Fibroblast of the aortic adventitia (primary cell): ENCODE measurements around the gene SLC24A1. TPM values are rescaled to one million over a fixed set of nuclear protein-coding genes. Genes with fewer than 3 reads are reported as not detected.

Experiments
- DNase-seq: peaks from one replicate; pipeline ENCODE4 v3.0.0-alpha.2; 2010; ENCODE audit warnings: low read depth
- H3K4me3 ChIP-seq: 2 replicates; pipeline ENCODE4 v1.5.1; 2011; ENCODE audit warnings: low read depth, mild to moderate bottlenecking, control low read depth, low read length, moderate library complexity
- small RNA-seq: library from RNA; depleted of rRNA; stranded (forward); fragments of <200 nt; gene quantifications from one replicate; pipeline ENCODE3, GENCODE V24; 2012
- total RNA-seq: library from RNA; depleted of rRNA; stranded (reverse); fragments of >200 nt; gene quantifications from 2 replicates; pipeline ENCODE4 v1.2.3, GENCODE V29; 2012; ENCODE audit warnings: low replicate concordance
- TF ChIP-seq, protein P1 (sequence below): IDR thresholded peaks from 2 replicates; pipeline ENCODE4 v1.5.1; 2011; ENCODE audit warnings: mild to moderate bottlenecking, low read length, control low read depth, inconsistent platforms; ENCODE audit not compliant: insufficient read depth

SLC24A1 gene
- total RNA-seq, 1 donor, result 7.9 TPM

DNA sequence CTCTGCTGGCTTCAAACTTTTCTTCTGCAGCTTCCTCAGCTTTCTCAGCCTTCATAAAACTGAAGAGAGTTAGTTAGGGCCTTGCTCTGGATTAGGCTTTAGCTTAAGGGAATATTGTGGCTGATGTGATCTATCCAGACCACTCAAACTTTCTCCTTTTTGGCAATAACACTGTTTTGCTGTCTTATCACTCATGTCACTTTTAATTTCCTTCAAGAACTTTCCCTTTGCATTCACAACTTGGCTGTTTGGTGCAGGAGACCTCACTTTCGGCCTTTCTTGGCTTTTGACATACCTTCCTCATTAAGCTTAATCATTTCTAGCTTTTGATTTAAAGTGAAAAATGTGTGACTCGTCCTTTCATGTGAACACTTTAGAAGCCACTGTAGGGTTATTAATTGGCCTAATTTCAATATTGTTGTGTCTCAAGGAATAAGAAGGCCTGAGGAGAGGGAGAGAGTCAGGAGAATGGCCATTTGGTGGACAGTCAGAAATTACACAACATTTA, 60.7 kb downstream of the SLC24A1 start:
- TF ChIP-seq, protein P1, sequence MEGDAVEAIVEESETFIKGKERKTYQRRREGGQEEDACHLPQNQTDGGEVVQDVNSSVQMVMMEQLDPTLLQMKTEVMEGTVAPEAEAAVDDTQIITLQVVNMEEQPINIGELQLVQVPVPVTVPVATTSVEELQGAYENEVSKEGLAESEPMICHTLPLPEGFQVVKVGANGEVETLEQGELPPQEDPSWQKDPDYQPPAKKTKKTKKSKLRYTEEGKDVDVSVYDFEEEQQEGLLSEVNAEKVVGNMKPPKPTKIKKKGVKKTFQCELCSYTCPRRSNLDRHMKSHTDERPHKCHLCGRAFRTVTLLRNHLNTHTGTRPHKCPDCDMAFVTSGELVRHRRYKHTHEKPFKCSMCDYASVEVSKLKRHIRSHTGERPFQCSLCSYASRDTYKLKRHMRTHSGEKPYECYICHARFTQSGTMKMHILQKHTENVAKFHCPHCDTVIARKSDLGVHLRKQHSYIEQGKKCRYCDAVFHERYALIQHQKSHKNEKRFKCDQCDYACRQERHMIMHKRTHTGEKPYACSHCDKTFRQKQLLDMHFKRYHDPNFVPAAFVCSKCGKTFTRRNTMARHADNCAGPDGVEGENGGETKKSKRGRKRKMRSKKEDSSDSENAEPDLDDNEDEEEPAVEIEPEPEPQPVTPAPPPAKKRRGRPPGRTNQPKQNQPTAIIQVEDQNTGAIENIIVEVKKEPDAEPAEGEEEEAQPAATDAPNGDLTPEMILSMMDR, result no peak
- no peak overlapping the region for H3K4me3 ChIP-seq
- DNase-seq, result no peak

DNA sequence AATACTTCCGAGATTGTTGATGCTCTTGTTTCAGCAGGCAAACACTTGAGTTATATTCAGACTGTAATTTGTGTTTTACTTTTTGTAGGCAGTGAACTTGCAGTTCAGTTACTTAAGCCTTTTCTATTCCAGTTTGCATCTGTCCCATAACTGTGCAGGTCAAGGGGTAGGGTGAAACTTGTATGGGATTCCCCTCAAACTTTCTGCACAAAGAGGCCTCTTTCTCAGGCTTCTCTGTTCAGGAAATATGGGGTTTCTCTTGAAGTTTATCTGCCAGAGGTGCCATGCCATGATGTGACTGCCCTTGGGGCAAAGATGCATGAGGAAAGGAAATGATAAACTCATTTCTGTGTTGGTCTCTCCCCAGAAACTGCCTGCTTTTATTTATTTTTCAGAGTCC, 66.7 kb downstream of the SLC24A1 start:
- H3K4me3 ChIP-seq, result no peak overlapping the region
- DNase-seq, result no peak
- TF ChIP-seq, protein P1, result no peak

- DNase-seq, result no peak
- TF ChIP-seq, protein P1, result no peak
- no peak overlapping the region for H3K4me3 ChIP-seq
Observed at GRCh38 chr15:65690173-65690572, 68.4 kb downstream of the SLC24A1 start.

GRCh38 chr15:65690778-65691177, 69.0 kb downstream of the SLC24A1 start:
- TF ChIP-seq, protein P1, result no peak
- DNase-seq, result no peak
- H3K4me3 ChIP-seq, result no peak overlapping the region

DNA sequence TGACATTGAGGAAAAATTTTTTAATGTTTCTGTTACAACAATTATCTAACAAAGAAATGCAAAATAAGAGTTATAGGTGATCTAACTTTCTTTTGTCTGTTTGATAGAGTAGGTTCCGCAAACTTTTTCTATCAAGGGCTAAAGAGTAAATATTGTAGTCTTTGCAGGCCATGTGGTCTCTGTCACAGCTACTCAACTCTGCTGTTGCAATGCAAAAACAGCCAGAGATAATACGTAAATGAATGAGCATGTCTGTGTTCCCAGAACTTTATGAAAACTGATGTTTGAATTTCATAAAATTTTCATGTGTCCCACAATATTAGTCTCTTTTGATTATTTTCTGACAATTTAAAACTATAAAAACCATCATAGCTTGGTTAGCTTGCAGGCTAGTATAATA, 73.3 kb downstream of the SLC24A1 start:
- no peak overlapping the region for H3K4me3 ChIP-seq
- TF ChIP-seq, protein P1, result no peak
- no peak for DNase-seq

Small RNA genes within 50 kb of the gene (small RNA-seq; reads per million reads assigned to genes)
- not detected for gene SNORD13E

Other genes with a start within 250 kb of the SLC24A1 start
- 0.25 TPM in 1 of 2 replicates, not detected in the other for gene IGDCC3, start 243.9 kb upstream of the SLC24A1 start, total RNA-seq
- 1.4 and 7.5 TPM in 2 replicates for gene IGDCC4, start 199.0 kb upstream of the SLC24A1 start, total RNA-seq
- 45.2 and 46.5 TPM in 2 replicates for gene DPP8, start 104.2 kb upstream of the SLC24A1 start, total RNA-seq
- gene HACD3, start 91.5 kb upstream of the SLC24A1 start, total RNA-seq, result 30.7 and 89.3 TPM in 2 replicates
- 31.7 and 38.3 TPM in 2 replicates for gene INTS14, start 10.8 kb upstream of the SLC24A1 start, total RNA-seq
- 18.6 and 30.3 TPM in 2 replicates for gene DENND4A, start 170.4 kb downstream of the SLC24A1 start, total RNA-seq
- gene RAB11A, start 247.6 kb downstream of the SLC24A1 start, total RNA-seq, result 84.5 and 218 TPM in 2 replicates